NCI-H524 treated with DMSO at 0.1 percent for 48 hours (cell line): Measurements from ENCODE around the gene GPR137C.

Experiments
- DNase-seq: peaks from one replicate; lab custom pipeline; 2025; lab: John Stamatoyannopoulos, UW

Gene GPR137C

GRCh38 chr14:52678591-52678990 is 126.0 kb downstream of the GPR137C start:
- no peak for DNase-seq

- no peak for DNase-seq
Measured at GRCh38 chr14:52683985-52684520, 131.4 kb downstream of the GPR137C start.

GRCh38 chr14:52686176-52686575 is 133.5 kb downstream of the GPR137C start:
- no peak for DNase-seq
